ENCODE results near the gene RAP1GDS1.

- TF ChIP-seq, protein P1, sequence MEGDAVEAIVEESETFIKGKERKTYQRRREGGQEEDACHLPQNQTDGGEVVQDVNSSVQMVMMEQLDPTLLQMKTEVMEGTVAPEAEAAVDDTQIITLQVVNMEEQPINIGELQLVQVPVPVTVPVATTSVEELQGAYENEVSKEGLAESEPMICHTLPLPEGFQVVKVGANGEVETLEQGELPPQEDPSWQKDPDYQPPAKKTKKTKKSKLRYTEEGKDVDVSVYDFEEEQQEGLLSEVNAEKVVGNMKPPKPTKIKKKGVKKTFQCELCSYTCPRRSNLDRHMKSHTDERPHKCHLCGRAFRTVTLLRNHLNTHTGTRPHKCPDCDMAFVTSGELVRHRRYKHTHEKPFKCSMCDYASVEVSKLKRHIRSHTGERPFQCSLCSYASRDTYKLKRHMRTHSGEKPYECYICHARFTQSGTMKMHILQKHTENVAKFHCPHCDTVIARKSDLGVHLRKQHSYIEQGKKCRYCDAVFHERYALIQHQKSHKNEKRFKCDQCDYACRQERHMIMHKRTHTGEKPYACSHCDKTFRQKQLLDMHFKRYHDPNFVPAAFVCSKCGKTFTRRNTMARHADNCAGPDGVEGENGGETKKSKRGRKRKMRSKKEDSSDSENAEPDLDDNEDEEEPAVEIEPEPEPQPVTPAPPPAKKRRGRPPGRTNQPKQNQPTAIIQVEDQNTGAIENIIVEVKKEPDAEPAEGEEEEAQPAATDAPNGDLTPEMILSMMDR (conservative IDR thresholded peaks at IDR 0.05; ENCODE audit: low read depth, low read length) = no peak
- TF ChIP-seq POLR2A (IDR thresholded peaks at IDR 0.05; ENCODE audit: low read depth, low read length) = no peak
- no peak for TF ChIP-seq MAFK (IDR thresholded peaks at IDR 0.05; ENCODE audit: low read depth, low read length)
- TF ChIP-seq CEBPB (IDR thresholded peaks at IDR 0.05; ENCODE audit: low read depth, low read length) = no peak
These were observed 145.6 kb downstream of the RAP1GDS1 start for GRCh38 chr4:98406819-98407218.

Measured in IMR-90 (cell line).